Hypothalamus (tissue), 51 donors: Measurements from ENCODE around the gene NSF.
"Not testable (repeated sequence)": the region's sequence is repeated elsewhere in the genome, so short reads cannot be mapped to it uniquely, and the experiment has no call there.

Source experiments
- DNase-seq, 51 donors: peaks; one replicate each; lab custom pipeline; 2025; lab: John Stamatoyannopoulos, UW

NSF gene

GRCh38 chr17:46771561-46772474, 181.3 kb downstream of the NSF start:
- peak in 8 of 51 donors; percentile 12 to 53 (median 30) for DNase-seq

DNA sequence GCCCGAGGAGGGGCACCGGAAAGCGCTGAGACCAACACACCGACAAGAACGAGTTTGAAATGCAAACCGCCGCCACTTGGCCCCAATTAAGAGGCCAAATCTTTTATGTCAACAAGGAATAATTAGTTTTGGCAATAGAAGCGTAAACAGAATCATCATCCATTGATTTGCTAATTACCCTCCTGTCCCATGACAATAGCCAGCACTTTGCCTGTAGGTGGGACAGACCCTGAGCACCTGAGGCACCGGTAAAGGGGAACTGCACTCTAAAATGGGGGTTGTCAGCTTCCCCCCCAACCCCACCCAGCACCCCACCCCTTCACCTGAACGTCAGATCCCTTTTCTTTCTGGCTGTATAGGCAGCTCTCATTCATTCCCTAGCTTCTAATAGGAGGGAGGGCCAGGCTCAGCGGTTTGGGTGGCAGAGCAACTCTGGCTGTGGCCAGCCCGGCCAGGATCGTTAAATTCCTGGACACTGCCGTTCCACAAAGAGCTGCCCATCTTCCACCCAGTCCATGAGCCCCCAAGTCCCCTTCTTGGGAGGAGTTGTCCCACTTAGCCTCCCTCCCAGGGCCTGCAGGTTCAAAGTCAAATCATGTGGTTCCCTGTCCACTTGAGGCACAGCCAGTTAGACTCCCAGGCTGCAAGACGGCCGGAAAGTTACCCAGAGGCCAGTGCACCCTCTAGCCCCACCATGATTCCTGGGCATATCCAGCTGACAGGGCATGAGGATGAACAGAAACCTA, 182.2 kb downstream of the NSF start:
- no peak for DNase-seq

- DNase-seq = no peak
Measured at GRCh38 chr17:46773221-46773605, 182.7 kb downstream of the NSF start.

DNA sequence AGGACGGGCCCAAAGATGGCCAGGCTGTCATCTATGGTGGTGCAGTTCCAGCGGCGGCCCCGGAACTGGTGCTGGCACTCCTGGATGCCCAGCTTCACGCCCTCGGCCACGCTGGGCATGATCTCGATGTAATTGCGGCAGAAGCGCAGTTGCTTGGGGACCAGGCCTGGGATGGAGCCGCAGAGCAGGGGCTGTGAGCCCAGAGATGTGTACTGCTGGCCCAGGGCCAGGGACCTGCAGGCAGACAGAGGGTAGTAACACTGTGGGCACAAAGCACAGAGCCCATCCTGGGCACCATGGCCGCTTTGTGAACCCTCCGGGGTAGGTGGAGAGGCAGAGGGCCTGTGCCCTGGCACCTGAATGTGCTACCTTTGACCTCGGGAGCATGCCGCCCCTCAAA, 183.2 kb downstream of the NSF start:
- no peak for DNase-seq

DNA sequence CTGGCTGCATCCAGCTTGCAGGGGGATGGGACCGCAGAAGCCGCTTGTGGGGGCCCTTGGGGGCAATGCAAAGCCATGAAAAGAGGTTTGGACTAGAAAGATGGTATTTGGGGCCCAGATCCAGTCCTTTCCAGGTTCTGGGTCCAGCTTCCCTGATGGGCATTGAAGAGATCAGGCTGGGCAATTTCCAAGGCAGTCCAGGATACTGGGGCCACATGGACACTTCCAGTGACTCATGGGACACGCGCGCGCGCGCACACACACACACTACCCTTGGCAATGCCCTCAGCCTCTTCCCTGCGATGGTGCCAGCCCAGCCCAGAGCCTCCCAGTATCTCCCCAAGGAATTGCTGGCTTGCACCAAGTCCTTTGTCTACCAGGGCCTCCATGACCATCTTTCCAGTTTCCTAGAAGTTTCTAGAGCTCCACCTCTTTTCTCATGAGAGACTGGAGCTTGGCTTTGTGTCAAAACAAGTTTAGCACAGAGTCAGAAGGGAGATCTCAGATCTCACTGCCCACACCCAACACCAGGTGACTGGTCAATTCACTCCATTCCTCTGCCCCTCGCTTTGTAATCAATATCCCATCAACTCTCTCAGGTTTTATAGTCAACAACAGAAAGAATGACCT, 183.8 kb downstream of the NSF start:
- DNase-seq = no peak

DNA sequence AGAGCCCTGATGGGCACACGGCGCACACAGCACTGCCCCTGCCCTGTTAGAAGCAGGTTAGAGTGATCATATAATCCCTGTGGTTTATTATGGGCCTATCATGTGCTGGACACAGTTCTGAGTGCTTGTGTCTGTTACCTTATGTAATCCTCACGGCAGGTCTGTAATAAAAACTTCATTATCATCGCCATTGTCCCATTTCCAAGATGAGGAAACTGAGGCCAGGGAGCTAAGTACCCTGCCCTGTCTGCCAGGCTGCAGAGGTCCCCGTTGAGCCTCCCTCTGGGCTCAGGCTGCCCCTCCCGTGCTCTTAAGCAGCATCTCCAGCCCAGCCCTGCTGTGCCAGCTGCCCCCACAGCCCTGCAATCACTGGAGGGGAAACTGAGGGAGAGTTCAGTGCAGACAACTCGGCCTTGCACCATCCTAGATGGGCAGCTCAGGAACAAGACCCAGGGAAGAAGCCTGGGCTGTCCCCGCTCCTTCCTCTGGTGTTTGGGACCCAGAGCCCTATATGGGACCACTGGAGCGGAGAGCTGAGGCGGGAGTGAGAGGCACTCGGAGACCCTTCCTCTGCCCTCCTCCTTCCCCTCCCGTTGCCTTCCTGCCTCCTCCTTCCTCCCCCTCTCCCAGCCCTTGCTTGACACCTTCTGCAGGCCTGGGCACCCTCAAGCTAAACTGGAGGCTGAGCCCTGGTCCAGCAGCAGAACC, 186.0 kb downstream of the NSF start:
- DNase-seq = no peak

- peak in 8 of 51 donors; percentile 9 to 39 (median 24) for DNase-seq
Measured at GRCh38 chr17:46777943-46778915, 187.8 kb downstream of the NSF start.

DNA sequence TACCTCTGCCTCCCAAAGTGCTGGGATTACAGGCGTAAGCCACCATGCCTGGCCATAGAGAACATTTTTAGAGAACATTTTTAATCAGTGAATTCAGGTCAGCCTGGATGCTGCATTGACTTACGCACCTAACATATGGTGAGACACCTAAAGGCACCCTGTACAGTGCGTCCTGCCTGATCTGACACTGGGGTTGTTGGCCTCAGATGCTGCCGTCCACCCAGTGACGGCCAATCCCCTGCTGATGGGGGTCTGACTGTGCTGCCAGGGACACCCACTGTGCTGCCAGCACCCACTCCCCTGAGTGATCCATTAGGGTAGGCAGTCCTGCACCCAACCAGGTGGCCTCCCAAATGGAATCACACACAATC, 189.5 kb downstream of the NSF start:
- no peak for DNase-seq

GRCh38 chr17:46782250-46782953, 191.9 kb downstream of the NSF start:
- DNase-seq = no peak

DNA sequence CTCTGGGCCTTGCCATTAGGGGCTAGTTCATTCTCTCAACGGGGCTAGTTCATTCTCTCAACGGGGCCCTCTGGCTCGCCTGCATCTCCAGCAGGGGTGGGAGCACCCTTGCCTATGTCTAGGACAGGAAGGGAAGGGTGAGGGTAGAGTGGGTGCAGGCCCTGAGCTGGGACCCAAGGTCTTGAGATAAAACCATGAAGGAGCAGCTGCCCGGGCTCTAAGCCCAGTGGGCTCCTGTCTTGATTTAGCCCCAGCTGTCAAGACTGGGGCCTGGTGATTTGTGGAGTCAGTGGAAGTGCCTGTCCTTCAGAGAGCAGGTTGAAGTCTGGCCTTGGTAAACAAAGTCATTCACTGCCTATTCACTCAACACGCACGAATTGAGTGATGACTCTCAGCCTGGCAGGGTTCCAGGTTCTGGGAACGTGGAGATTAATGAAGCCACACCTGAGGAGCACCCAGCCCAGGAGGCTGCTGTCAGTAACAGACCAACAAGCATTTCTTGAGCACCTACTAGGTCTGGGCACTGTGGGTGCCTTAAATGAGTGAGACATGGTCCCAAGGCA, 192.6 kb downstream of the NSF start:
- no peak for DNase-seq

DNA sequence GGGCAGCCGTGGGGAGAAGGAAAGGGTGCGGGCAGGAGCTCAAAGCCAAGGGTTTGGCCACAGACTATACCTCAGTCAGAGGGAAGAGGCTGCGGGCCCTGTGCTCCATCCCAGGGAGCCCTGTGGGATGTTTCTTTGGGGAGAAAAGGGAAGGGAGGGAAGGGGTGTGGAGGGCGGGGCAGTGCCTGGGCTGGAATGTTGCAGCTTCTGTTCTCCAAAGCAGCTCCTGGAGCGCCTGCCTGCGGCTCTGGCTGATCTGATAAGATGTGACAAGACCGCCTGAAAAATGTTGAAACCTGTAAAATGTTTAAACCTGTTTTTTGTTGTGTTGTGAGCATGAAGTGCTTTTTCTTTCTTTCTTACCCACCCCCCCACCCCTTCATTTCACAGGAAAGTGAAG, 195.2 kb downstream of the NSF start:
- no peak for DNase-seq

DNA sequence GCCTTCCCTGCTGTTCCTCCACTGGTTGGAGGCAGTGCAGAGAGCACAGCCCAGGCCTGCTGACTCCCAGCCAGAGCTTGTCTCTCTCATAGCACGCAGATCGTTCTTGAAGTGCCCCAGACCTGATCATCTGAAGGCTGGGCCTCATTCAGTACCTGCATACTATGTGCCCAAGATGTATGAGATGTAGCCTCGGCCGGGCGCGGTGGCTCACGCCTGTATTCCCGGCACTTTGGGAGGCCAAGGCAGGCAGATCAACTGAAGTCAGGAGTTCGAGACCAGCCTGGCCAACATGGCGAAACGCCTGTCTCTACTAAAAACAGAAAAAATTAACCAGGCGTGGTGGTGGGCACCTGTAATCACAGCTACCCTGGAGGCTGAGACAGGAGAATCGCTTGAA, 197.0 kb downstream of the NSF start:
- no peak for DNase-seq

- no peak for DNase-seq
Measured at GRCh38 chr17:46788300-46788699, 197.8 kb downstream of the NSF start.

DNA sequence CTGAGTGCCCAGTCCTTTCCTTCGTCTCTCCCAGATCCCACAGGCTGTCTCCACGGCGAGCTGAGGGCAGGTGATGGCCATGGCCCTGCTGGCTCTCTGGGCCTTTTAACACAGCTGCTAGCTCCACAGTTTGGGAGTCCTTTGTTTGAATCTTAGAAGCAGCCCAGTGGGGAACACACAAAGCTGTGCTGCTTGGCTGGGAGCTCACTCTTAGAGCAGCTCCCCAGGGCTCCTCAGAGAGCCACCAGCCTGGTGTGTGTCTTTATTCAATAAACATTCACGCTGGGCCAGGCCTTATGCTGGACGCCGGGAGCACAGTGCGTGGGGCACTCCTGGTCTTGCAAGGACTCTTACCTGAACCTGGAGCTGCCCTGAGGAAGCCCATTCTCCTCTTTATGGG, 198.3 kb downstream of the NSF start:
- DNase-seq = no peak

DNA sequence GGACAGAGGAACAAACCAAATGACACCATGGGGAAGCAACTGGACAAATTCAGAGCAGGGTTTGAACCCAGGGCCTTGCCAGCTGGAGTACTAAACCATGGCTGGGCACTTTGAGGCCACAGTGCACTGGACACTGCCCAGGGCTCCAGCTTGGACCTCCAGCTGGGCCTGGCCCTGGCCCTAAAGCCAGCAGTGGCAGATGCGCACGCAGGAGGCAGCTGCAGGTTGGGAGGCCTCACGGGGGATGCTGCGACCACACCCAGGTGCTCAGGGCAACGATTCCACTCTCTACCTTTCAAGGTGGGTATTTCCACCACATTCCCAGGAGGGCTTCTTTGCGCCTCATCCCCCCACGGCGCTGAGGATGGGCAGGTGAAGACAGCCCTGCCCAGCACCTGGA, 199.1 kb downstream of the NSF start:
- DNase-seq = no peak

DNA sequence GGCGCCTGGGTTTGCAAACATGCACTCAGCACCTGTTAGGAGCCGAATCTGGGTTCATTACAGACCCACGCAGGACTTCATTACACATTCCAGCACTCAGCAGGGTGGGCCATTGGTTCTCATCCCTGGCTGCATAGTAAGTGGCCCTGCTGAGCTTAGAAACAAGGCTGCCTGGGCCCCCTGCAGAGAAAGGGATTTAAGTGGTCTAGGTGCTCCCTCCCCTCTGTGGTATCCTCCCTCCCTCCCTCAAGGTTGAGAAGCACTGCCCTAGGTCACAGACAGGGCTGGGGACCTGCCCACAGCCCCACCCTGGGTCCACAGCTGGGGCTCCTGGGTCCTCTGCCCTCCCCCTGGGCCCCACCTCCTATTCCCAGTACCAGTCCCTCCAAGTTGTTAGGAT, 199.7 kb downstream of the NSF start:
- DNase-seq = no peak

GRCh38 chr17:46791531-46791930, 201.1 kb downstream of the NSF start:
- DNase-seq = no peak

DNA sequence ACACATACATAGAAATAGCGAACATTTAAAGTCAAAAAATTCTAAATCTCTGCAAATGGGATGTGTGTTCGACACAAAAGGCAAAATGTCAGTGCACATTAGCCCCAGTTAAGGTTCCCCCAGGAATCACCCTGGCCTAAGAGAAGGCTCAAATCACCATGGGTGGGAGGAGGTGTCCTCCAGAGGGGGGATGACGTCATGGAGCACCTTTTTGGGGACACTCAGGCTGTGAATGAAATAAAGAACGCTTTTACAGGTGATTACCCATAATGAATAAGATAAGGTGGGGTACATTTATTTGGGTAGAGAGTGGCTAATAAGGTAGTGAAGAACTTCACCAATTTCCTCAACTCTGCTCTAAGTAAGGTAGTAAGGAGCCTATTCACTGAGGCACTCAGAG, 201.6 kb downstream of the NSF start:
- DNase-seq = no peak

GRCh38 chr17:46793023-46793422, 202.6 kb downstream of the NSF start:
- DNase-seq = not testable (repeated sequence)
